SU-DHL-6 (cell line): ENCODE data around the gene UPF2.

Experiments used
- EZH2phosphoT487 ChIP-seq: fragments of 200-600 bp; sonication (generic), shearing (Covaris generic); conservative IDR thresholded peaks from 2 replicates; pipeline ENCODE4 v1.6.1; 2018; ENCODE audit warnings: mild to moderate bottlenecking, antibody characterized with exemption, low read length, moderate library complexity, mixed read lengths
- TF ChIP-seq, protein P1 (sequence below): fragments of 200-600 bp; sonication (generic); IDR thresholded peaks from one replicate; pipeline ENCODE4 v1.5.1; 2017; ENCODE audit warnings: antibody characterized with exemption, mild to moderate bottlenecking, low read length, moderate library complexity; ENCODE audit not compliant: insufficient read depth, poor library complexity, severe bottlenecking

GRCh38 chr10:11946652-11947051 is 96.0 kb downstream of the UPF2 start:
- TF ChIP-seq, protein P1, sequence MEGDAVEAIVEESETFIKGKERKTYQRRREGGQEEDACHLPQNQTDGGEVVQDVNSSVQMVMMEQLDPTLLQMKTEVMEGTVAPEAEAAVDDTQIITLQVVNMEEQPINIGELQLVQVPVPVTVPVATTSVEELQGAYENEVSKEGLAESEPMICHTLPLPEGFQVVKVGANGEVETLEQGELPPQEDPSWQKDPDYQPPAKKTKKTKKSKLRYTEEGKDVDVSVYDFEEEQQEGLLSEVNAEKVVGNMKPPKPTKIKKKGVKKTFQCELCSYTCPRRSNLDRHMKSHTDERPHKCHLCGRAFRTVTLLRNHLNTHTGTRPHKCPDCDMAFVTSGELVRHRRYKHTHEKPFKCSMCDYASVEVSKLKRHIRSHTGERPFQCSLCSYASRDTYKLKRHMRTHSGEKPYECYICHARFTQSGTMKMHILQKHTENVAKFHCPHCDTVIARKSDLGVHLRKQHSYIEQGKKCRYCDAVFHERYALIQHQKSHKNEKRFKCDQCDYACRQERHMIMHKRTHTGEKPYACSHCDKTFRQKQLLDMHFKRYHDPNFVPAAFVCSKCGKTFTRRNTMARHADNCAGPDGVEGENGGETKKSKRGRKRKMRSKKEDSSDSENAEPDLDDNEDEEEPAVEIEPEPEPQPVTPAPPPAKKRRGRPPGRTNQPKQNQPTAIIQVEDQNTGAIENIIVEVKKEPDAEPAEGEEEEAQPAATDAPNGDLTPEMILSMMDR = no peak
- no peak for TF ChIP-seq EZH2phosphoT487
